ENCODE measurements around the gene SHISA9. TPM values are rescaled to one million over a fixed set of nuclear protein-coding genes. Genes with fewer than 3 reads are reported as not detected.

SHISA9 gene
- total RNA-seq, 1 experiment from 2014 or later: not detected

DNA sequence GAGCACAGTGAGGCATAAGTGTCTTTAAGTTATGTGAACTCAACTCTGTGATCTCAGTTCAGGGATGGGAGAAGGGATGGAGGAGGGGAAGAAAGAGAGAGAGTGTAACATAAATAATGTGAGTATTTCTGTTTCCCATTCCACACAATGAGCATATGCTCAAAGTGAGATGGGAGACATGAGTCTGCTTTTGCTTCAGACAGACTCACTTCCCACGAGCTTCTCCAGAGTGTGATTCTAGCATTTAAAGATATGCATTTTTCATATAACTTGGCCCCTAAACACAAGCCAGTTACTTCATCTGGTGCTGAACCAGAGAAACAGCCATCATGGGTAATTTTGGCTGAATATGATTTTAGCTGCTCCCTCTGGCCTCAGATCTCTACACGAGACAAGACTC is 35.0 kb downstream of the SHISA9 start:
- Histone ChIP-seq H2AFZ (ENCODE audit: low read depth, low read length, poor library complexity, severe bottlenecking) (no peak overlapping the region), H3K36me3 (ENCODE audit: control insufficient read depth in 1 of 2, insufficient read depth in 2 of 2, low read length in 2 of 2) (no peaks in the 10 kb centered on the region), H3K9ac (ENCODE audit: low read length) (no peak overlapping the region), H3K4me3 (replicated peaks in 1 of 2; ENCODE audit: low read depth in 1 of 2, low read length in 2 of 2) (no peak overlapping the region), H3K4me1 (ENCODE audit: control insufficient read depth in 1 of 2, insufficient read depth in 2 of 2, low read length in 2 of 2) (no peaks in the 10 kb centered on the region), H3K9me3 (ENCODE audit: control insufficient read depth in 1 of 2, insufficient read depth in 1 of 2, low read depth in 1 of 2, low read length in 2 of 2) (no peaks in the 10 kb centered on the region), H3K79me2 (ENCODE audit: insufficient read depth, low read length) (no peaks in the 10 kb centered on the region), H4K20me1 (ENCODE audit: insufficient read depth) (no peaks in the 10 kb centered on the region), H3K27me3 (ENCODE audit: insufficient read depth, low read length) (peaks cover 8% of the 10 kb centered on the region; the same call in 1 of the 2 replicates), H3K27ac (ENCODE audit: low read depth, low read length) (no peak overlapping the region), H3K9me2 (ENCODE audit: insufficient read depth) (no peaks in the 10 kb centered on the region), H3K4me2 (ENCODE audit: low read length) (no peak overlapping the region)
- ChIA-PET POLR2A (no interaction called here), CTCF (no interaction called here), RAD21 (ENCODE audit: low non-redundant PET in 1 of 2, low total read pairs in 2 of 2, uncharacterized antibody in 2 of 2, unreplicated experiment in 2 of 2) (no interaction called here)
- no peak for TF ChIP-seq JUND (IDR thresholded peaks at IDR 0.05)
- TF ChIP-seq EZH2 (IDR thresholded peaks at IDR 0.05): no peak
- TF ChIP-seq ZFX (IDR thresholded peaks at IDR 0.05): no peak
- no peak for TF ChIP-seq RAD21 (IDR thresholded peaks at IDR 0.05; ENCODE audit: low read depth)
- TF ChIP-seq ELF1 (IDR thresholded peaks at IDR 0.05; ENCODE audit: borderline replicate concordance, low read depth): no peak
- TF ChIP-seq, protein P1, sequence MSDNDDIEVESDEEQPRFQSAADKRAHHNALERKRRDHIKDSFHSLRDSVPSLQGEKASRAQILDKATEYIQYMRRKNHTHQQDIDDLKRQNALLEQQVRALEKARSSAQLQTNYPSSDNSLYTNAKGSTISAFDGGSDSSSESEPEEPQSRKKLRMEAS (IDR thresholded peaks at IDR 0.05): no peak
- TF ChIP-seq SP1 (IDR thresholded peaks at IDR 0.05; ENCODE audit: low read depth): no peak
- TF ChIP-seq, protein P2, sequence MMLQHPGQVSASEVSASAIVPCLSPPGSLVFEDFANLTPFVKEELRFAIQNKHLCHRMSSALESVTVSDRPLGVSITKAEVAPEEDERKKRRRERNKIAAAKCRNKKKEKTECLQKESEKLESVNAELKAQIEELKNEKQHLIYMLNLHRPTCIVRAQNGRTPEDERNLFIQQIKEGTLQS (IDR thresholded peaks at IDR 0.05): no peak
- no peak for TF ChIP-seq POLR2AphosphoS5 (IDR thresholded peaks at IDR 0.05; ENCODE audit: low read depth, low read length)
- no peak for TF ChIP-seq FOSL1 (IDR thresholded peaks at IDR 0.05; ENCODE audit: low read depth)
- TF ChIP-seq, protein P3, sequence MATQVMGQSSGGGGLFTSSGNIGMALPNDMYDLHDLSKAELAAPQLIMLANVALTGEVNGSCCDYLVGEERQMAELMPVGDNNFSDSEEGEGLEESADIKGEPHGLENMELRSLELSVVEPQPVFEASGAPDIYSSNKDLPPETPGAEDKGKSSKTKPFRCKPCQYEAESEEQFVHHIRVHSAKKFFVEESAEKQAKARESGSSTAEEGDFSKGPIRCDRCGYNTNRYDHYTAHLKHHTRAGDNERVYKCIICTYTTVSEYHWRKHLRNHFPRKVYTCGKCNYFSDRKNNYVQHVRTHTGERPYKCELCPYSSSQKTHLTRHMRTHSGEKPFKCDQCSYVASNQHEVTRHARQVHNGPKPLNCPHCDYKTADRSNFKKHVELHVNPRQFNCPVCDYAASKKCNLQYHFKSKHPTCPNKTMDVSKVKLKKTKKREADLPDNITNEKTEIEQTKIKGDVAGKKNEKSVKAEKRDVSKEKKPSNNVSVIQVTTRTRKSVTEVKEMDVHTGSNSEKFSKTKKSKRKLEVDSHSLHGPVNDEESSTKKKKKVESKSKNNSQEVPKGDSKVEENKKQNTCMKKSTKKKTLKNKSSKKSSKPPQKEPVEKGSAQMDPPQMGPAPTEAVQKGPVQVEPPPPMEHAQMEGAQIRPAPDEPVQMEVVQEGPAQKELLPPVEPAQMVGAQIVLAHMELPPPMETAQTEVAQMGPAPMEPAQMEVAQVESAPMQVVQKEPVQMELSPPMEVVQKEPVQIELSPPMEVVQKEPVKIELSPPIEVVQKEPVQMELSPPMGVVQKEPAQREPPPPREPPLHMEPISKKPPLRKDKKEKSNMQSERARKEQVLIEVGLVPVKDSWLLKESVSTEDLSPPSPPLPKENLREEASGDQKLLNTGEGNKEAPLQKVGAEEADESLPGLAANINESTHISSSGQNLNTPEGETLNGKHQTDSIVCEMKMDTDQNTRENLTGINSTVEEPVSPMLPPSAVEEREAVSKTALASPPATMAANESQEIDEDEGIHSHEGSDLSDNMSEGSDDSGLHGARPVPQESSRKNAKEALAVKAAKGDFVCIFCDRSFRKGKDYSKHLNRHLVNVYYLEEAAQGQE (IDR thresholded peaks at IDR 0.05; ENCODE audit: low read depth): no peak
- no peak for TF ChIP-seq ZNF274 (IDR thresholded peaks at IDR 0.05; ENCODE audit: low read depth, low read length)
- TF ChIP-seq TCF7L2 (IDR thresholded peaks at IDR 0.05; ENCODE audit: borderline replicate concordance, extremely low read depth, insufficient read depth, insufficient read length): no peak
- no peak for TF ChIP-seq SIN3A (IDR thresholded peaks at IDR 0.05; ENCODE audit: low read depth)
- TF ChIP-seq CBX3 (IDR thresholded peaks at IDR 0.05; ENCODE audit: low read depth): no peak
- TF ChIP-seq POLR2A (IDR thresholded peaks at IDR 0.05; ENCODE audit: borderline replicate concordance, extremely low read depth, insufficient read depth, insufficient read length): no peak
- no peak for TF ChIP-seq SRF (IDR thresholded peaks at IDR 0.05; ENCODE audit: low read depth)
- ATAC-seq: no peak
- DNase-seq (ENCODE audit: low read depth, low spot score): no peak
- BruUV-seq (replicated peaks): no TSS peak
- intact Hi-C loops (cut with micrococcal nuclease): no loop called here
